Activated naive CD4-positive, alpha-beta T cell treated with anti-CD3 and anti-CD28 coated beads, Interleukin-2, amount 50 U/mL, for 16 hours (primary cell): Measurements from ENCODE around the gene CSE1L.
"Not testable (repeated sequence)": the region's sequence is repeated elsewhere in the genome, so short reads cannot be mapped to it uniquely, and the experiment has no call there.

Experiments used
- DNase-seq: peaks from one replicate; pipeline ENCODE4 v3.0.0-alpha.2; 2020

CSE1L gene

DNA sequence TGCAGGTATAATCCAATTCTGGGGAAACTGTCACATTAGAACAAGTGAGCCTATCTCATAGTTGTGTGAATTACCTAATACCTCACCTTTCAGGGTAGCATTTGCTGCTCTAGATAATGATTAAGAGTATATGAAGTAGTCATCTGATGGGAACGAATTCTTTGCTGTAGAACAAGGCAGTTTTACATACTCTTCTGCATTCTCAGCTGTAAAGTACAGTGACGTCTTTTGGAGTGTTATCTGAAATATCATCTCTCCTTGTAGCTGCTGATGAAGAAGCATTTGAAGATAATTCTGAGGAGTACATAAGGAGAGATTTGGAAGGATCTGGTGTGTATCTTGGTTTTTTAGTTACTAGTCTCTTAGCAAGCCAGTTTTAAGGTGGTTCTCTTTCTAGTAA is 28.4 kb downstream of the CSE1L start:
- no peak for DNase-seq

DNA sequence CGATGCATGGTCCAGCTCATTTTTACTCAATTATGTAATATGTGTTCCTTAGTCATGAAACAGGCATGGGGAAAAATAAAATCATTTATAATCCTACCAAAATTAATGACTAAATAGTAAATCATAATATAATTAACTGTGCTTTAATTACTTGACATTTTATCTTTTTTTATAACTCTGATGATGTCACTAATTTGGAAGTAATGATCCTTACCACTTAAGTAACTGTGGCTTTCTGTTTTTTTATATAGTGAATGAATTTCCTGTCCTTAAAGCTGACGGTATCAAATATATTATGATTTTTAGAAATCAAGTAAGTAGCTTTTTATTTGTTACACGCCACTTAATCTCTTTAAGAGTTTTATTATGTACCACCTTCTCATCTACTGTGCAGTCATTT is 32.2 kb downstream of the CSE1L start:
- no peak for DNase-seq

DNA sequence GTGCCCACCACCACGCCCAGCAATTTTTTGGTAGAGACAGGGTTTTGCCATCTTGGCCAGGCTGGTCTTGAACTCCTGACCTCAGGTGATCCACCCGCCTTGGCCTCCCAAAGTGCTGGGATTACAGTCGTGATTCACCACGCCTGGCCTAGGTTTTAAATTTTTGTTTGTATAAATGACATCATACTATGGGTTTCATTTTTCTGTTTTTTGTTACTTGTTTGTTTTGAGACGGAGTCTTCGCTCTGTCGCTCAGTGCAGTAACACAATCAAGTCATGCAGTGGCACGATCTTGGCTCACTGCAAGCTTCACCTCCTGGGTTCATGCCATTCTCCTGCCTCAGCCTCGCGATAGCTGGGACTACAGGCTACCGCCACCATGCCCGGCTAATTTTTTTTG is 36.2 kb downstream of the CSE1L start:
- not testable (repeated sequence) for DNase-seq

DNA sequence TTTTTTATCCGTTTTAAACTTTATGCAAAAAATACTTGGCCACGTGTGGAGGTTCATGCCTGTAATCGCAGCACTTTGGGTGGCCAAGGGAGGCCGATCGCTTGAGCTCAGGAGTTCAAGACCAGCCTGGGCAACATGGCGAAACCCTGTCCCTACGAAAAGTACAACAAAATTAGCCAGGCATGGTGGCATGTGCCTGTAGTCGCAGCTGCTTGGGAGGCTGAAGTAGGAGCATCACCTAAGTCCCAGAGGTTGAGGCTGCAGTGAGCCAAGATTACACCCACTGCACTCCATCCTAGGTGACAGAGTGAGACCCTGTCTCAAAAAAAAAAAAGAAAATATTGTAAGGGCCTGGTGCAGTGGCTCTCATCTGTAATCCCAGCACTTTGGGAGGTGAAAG is 45.0 kb downstream of the CSE1L start:
- no peak for DNase-seq

DNA sequence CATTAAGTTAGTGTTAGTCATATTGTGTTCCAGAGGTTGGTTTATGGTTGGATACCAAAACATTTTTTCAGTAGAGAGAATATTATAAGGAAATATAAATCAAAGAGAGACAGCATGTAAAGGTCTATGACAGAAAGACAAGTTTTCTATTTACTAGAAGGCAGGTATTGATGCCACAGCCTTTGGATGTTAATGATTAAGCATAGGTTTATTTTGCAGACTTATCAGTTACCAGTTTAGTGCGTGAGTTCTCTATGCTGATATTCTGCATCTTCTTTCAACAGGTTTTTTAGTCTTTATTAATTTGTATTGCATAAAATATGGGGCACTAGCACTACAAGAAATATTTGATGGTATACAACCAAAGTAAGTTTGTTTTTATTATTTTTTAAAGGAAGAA is 45.6 kb downstream of the CSE1L start:
- DNase-seq, result no peak

DNA sequence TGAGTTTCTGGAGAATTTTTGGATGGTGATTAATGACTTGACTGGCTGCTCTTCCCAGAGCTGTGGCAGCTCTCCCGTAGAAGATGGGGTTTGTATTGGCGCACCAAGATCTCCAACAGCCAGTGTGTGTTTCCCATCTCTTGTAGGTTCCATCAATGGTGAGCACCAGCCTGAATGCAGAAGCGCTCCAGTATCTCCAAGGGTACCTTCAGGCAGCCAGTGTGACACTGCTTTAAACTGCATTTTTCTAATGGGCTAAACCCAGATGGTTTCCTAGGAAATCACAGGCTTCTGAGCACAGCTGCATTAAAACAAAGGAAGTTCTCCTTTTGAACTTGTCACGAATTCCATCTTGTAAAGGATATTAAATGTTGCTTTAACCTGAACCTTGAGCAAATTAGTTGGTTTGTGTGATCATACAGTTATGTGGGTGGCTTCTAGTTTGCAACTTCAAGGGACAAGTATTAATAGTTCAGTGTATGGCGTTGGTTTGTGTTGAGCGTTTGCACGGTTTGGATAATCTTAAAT is 50.2 kb downstream of the CSE1L start:
- no peak for DNase-seq

DNA sequence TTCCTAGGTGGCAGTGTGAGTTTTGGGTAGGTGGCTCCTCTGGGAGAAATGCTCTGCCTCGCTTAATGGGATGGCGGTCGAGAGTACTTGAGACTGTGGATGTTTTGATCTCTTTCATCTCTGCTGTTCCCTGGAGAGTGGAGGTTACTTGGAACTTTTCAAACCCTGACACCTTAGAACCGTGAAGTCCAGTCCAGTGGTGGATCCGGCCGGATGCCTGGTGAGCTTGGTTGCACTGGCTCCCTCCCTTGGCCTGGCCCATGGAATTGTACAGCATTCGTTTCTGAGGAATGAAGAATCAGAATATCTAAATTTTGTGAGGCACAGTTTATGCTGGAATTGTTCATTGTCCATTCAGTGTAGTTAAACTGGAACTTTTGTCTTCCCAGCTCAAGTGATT is 51.0 kb downstream of the CSE1L start:
- DNase-seq, result no peak

DNA sequence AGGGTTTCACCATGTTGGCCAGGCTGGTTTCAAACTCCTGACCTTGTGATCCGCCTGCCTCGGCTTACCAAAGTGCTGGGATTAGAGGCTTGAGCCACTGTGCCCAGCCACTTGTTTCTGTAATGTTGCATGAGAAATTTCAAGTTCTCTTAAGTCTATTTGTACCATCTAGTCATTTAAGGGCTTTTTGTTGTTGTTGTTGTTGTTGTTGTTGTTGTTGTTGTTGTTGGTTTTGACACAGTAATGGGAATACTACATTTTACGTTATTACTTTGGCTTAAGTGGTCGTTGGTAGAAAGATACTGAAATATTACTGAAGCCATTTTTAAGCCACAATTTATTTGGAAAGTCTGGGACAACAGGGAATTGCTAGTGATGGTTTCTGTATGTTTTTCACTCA is 52.0 kb downstream of the CSE1L start:
- DNase-seq, result no peak

DNA sequence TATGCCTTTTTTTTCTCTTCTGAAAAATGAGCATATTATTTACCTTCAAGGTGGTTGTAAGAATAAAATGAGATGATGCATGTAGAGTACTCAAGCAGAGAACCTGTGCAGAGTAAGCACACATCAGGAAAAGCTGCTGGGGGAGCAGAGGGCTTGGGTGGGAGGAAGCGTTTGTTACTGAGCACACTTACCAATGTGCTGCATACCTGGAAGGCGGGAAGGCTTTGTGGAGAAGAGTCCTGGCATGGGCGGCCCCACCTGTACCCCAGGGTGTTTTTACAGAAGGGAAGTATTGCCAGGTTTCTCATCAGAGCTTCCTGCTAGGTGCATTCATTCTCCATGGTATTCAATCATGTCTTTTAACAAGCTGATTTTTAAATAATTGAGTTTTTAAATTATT is 52.9 kb downstream of the CSE1L start:
- DNase-seq, result no peak

DNA sequence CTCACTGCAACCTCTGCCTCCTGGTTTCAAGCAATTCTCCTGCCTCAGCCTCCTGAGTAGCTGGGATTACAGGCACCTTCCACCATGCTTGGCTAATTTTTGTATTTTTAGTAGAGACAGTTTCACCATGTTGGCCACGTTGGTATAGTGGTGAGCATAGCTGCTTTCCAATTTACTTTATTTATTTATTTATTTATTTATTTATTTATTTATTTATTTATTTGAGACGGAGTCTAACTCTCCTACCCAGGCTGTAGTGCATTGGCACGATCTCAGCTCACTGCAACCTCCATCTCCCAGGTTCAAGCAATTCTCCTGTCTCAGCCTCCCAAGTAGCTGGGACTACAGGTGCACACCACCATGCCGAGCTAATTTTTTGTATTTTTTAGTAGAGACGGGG is 54.2 kb downstream of the CSE1L start:
- not testable (repeated sequence) for DNase-seq

DNA sequence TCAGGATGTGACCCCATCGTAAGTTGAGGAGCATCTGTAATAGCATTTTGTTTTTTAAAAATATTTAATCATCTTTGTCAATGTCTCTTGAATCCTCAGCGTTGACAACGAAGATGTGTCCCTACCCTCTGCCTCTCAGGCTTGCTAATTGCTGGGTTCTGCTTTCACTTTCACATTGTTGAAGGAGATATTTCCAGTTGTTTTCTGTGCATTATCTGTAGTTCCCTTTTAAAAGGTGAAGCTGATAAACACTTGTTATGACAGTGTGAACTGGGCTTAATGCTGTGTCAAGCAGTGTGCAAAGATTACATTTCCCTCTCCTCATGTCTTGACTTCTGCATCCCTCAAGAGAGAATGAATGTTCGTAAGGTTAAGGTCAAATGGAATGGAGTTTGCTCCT is 54.9 kb downstream of the CSE1L start:
- DNase-seq, result no peak

DNA sequence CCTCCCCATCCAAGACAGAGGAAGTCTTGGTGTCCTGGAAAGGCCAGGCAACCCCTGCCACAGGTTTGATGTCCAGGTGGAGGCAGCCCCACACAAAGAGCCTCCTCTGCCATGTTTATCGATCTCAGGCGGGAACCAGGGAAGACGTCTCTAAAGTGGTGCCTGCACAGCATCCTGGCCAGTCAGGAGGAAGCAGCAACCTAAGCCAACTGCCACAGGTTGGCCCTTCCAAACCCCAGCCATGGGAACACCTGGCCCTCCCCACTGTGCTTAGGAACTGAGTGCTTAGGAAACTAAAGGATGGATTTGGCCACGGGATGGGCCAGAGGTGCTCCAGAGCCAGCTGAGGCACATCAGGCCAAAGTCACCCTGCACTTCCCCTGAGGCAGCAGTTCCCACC is 56.9 kb downstream of the CSE1L start:
- no peak for DNase-seq

DNA sequence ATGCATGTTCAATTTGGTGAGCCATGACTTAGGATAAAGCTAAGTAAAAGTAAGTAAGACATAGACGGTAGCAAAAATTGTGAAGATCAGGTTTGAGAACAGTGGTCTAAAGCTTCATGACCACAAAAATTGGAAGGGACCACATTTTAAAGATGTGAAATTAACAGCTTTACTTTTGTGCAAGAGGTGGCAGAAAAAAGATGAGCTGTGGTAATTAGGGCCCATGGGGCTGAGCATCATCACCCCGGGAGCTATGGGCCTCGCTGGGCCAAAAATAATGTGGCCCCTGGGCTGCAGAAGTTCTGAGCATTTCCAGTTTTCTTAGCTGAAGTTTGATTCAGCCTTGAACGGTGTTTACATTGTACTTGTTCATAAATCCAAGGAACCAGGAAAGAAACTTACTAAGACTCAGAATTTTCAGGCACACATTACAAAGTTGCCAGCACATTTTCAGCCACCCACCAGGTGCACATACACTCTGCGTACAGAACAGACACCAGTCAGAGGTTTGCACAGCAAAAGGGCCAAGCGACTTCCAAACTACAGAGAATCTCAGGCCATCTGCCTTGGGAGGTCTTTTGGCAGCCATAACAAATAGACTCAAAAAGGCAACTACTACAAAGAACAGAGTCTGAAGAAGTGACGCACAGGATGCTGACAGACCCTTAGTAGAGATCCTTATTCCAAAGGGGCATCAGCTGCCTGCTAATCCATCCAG is 57.7 kb downstream of the CSE1L start:
- DNase-seq, result no peak

DNA sequence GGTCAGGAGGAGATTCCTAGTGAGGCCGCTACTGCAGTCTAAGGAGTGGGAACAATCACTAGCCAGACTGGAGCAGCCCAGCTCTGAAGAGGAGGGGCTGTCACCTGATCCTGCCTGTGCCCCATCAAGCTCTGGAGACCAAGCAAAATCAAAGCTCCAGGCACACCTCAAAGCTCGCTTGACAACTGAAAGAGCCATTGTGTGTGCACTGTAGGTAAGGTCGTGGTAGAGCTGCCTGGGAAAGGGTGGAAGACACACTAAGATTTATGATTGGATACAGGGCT is 58.2 kb downstream of the CSE1L start:
- no peak for DNase-seq

DNA sequence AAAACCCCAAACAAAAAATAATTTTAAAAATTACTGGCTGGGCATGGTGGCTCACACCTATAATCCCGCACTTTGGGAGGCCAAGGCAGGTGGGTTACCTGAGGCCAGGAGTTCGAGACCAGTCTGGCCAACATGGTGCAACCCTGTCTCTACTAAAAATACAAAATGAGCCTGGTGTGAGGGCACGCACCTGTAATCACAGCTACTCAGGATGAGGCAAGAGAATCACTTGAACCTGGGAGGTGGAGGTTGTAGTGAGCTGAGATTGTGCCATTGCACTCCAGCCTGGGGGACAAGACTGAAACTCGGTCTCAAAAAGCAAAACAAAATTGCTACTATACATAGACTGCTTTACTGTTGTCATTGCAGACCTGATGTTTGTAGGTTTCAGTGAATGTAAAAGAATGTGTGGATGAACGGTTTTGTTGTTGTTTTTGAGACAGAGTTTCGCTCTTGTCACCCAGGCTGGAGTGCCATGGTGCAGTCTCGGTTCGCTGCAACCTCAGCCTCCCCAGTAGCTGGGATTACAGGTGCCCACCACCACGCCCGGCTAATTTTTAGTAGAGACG is 59.0 kb downstream of the CSE1L start:
- not testable (repeated sequence) for DNase-seq

DNA sequence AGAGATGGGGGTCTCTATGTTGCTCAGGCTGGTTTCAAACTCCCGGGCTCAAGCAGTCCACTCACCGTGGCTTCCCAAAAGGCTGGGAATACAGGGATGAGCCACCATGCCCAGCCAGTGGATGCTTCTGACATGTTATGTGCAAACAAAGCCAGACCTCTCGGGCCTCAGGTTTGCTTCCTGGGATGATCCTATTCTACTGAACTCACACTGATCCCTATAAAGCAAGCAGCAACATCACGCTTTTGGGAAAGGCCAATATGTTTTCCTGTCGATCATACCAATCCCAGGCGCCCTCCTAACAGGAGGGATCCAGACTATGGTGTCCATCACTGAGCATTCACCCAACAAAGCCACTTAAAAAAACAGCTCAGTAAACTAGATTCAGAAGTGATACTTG is 60.2 kb downstream of the CSE1L start:
- no peak for DNase-seq

DNA sequence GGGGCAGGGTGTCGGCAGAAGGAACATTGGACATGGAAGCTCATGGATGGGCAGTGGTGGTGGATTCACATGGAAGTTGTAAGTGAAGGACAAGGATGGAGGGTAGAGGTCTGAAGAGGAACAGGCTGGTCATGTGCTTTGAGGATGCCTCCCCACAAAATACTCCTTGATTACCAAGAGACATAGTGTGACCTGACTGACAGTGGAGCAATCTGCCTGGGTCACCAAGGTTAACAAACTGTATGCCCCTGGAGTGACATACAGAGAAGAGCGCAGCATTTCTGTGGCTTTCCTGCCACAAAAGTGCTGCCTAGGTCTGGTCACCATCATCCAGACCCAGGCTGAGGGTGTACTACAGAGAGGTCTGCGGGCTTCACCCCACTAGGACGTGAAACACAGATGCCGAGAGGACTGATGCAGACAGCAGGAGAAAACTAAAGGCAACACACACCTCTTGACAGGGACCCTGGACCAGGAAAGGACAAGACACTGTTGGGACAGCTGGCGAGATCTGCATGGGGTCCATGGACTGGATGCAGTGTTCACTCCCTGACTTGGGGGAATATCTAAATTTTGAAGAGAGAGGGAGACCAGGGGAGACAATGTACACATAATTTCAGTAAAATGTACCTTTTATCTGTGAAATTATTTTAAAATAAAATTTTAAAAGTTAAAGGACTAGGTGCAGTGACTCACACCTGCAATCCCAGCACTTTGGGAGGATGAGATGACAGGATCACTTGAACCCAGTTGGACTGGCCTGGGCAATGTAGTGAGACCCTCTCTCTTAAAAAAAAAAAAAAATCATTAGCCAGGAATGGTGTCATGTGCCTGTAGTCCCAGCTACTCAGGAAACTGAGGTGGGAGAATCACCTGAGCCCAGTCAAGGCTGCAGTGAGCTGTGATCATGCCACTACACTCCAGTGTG is 64.9 kb downstream of the CSE1L start:
- no peak for DNase-seq

DNA sequence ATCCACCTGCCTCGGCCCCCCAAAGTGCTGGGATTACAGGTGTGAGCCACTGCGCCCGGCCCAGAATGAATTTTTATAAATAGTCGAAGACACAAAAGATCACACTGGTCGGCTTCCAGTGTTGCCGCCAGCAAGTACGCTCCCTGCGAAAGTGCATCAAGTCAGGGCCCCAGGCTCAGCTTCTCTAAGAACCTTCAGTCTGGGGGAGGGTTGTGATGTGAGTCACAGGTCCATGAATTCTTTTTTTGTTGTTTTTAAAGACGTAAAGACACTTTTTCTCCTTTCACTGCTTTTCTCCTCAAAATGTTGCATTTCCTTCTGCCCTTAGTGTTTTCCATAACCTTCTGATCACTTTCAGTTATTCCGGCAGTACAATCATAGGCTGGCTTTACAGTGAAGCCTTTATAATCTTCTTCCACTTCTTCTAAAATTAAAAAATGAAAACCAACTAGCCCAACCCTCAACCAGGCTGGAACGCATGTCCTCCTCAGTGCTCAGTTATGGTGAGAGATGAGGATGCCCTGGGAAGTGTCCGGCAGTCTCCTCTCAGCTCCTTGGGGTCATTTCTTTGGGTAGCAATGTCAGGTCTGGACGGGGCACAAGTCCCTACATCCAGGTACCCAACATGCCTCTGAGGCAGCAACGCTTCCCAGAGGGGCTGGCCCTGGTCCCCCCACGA is 66.6 kb downstream of the CSE1L start:
- DNase-seq, result no peak

DNA sequence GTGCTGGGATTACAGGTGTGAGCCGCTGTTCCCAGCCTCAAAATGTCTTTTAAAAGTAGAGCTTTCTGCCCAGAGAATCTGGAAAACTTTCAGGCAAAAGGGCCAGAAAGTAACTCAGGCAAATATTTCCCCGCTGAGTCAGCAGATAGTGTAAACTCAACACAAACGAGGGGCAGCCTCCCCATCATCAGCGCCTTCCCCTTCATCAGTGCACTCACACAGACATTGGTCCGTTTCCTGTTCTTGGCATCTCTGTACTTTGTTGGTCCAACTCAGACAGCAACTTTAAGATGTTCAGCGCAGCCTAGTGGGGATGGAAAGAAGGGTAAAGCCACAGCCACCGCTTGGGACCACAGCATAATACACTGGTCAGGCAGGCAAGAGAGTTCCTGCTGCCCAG is 69.5 kb downstream of the CSE1L start:
- DNase-seq, result no peak

DNA sequence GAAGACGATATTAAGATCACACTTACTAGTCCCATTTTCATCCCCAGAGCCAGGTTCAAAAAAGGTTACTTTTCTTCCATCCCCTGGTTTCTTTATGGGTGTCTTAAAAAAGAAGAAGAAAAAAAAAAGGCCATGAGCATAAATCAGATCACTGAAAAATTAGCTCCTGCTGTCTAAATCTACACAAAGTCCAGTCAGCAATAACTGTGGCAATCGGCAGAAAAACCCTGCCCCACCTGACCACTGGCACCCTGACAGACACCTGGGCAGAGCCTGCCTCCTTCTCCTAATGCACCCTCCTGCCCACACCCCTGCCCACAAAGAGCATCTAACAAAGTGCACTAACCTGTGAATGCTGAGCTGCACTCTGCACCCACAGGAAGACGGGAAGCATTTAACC is 72.2 kb downstream of the CSE1L start:
- no peak for DNase-seq

DNA sequence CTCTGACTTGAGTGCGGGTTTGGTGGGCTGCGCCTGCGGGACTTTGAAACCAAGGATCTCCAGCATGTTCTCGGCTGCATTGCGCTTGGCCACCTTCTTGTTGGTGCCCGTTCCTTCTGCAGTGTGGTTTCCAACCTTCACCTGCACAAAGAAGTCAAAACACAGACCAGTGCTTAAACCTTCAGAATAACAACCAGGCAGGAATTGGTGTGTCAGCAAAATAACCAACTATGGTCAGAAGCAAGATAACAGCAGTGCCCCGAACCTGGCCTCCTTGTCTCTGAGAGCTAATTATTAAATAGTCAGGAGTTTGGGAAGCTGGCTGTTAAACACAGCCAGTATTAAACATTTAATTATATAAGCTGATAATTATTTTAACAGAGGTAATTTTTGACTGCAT is 73.9 kb downstream of the CSE1L start:
- DNase-seq, result no peak

DNA sequence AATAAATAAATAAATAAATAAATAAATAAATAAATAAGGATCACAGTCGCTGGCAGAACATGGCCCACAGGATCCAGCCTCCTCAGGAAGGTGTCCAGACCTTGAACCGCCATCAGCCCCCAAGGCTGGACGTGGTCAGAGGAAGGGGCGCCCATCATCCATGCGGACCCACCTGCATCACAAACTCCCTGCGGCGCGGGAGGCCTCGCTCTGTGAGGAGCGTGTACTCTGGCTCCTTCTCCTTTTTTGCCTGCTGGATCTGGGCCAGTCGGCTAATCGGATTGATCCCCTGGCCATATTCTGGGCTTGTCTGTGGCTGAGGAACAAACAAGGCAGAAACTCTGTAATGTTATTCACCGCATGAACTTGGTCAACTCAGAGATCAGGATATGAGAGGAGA is 76.8 kb downstream of the CSE1L start:
- DNase-seq, result no peak

DNA sequence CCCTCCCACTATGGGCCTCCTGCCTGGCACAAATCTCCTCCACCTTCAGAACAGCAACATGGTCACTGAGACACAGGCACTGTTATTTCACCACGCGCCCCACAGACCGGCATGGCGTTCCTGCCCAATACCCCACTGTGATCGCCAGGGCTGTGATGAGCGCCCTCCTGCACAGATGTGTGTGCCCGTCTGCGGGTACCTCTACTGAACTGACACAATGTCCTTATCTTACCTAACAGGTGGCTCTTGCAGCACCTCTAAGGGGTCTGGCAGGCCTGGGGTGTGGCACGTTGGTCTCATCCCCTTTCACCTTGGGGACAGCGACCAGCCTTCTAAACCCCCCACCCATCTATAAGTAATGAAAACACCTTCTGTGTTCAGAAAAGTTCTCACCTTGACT is 77.9 kb downstream of the CSE1L start:
- no peak for DNase-seq
